Activated CD4-positive, alpha-beta T cell treated with anti-CD3 and anti-CD28 coated beads, Interleukin-10, Interleukin-2, amounts not matched to agents 100 ng/mL and 50 ng/mL, durations not matched to agents 16 hours and 8 hours (primary cell): ENCODE data around the gene OR10V1.

Experiments used
- DNase-seq: peaks from one replicate; pipeline ENCODE4 v3.0.0-alpha.2; 2020

The OR10V1 gene, protein sequence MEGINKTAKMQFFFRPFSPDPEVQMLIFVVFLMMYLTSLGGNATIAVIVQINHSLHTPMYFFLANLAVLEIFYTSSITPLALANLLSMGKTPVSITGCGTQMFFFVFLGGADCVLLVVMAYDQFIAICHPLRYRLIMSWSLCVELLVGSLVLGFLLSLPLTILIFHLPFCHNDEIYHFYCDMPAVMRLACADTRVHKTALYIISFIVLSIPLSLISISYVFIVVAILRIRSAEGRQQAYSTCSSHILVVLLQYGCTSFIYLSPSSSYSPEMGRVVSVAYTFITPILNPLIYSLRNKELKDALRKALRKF

DNA sequence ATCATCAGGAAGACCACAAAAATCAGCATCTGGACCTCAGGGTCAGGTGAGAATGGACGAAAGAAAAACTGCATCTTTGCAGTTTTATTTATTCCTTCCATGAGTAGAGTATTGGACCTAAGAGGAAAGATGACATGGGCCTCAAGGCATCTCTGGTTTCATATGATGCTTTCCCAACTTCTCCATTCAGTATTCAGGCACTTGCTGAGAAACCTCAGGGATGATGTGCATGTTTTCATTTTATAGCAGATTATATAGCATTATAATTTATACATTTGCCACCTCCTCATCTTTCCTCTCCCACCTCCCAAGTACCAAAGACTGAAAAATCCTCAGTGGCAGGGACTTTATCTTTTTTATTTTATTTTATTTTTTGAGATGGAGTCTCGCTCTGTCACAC, at the start of gene OR10V1:
Gene OR10V1, minus strand, starts transcription at position 101 of the 400 bp plus-strand sequence. Its CDS starts 0 bp downstream, at position 101.
- DNase-seq, result no peak

DNA sequence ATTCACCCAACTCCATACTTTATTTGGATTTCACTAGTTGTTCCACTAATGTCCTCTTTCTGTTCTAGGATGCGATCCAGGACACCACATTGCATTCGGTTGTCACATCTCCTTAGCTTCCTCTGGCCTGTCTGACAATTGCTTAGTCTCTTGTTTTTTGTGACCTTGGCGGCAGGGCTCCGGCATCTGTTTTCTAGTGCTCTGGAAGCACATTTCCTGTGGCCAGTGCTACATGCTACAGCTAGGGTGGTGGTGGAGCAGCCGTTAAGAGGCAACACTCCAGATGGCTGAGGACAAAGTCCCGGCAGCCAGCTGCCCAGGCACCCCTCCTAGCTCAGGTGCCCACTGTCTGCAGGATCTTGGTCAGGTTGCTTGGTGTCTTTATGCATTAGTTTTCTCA, 48.3 kb upstream of the OR10V1 start:
- DNase-seq, result no peak

DNA sequence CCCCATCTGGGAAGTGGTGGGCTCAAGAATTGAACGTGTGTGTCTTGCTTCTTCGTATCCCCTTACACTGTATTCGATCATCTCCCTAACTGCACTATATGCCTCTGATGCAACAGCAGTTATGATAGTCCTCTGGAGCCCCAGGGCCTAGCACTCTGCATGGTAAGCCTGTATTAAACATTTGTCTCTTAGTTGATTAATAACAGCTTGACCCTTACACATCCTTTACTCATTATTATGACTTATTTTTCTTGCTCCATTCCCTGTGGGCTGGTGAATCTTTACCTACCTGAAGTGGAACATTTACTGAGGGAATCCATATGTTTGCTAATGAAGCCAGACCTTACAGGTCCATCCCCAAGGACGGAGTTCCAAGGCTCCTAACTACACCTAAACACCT, 47.1 kb upstream of the OR10V1 start:
- no peak for DNase-seq

DNA sequence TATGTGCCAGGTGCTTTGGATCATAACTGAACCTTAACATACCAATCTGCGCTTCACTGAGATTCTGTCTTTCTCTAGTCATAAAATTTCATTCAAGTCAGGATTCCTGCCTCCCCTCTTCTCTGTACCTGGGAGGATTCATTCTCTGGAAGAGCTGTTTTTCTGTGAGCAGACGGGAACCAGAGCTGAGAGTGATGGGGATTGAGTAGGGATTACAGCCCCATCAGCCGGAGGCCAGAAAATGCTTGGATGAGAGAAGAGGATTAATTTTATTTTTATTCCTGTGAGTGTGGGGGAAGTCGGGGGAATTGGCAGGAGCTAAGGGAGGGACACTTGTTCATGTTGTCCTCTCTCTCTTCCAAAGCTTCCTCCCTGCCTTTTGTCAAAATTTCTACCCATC, 46.3 kb upstream of the OR10V1 start:
- no peak for DNase-seq

DNA sequence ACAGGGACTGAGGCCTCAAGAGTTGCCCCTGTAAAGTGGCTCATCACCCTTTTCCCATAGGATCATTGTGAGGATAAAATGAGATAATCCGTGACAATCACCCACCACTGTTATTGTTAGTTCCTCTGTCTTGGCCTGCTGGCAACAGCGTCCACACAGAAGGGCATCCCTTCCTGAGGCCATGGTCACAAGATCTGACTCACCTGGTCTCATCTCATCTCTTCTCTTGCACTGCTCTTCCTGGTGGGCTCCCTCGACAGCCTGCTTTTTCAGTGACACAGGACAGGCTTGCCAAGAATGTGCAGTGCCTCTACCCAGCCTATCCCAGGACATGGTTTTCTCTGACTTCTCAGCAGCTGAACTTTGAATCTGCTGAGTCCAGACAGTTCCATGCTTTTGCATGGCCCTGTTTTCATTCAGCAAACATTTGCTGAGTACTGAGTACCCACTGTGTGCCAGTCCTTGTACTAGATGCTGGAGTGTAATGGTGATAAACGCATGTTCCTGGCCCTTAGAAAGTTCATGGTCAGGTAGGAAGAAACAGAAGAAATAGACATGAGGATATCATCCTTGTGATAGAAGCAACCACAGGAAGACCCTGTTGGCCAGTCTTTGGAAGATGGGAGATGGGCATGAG, 44.9 kb upstream of the OR10V1 start:
- DNase-seq, result no peak

DNA sequence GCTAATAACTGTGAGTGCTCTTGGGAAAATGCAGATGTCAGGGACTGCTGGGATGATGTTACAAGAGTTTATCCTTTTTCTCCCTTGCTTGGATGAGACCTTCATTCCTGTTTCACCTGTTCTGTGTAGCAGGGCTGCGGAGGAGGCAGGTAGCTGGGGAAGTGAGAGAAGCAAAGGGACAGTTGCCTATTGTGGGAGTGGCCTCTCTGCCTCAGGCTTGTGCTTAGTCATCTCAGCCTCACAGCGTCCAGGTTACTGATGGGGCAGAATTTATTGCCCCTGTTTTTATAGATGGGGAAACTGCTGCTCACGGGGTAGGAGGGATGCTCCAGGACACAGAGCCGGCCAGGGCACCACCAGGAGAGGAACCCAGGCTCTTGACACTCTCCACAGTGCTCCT, 43.2 kb upstream of the OR10V1 start:
- no peak for DNase-seq

DNA sequence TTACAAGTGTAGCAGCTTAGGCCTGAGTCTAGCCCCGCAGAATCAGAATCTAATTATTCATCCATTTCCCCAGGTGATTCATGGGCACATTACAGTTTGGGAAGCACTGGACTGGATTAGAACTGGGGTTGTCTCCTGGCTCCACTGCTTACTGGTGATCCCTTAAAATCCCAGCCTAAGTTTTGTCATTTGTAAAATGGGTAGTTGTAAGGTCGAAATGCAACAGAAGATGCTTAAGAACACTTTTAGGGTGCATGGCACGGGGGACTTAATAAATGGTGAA, 42.9 kb upstream of the OR10V1 start:
- no peak for DNase-seq

DNA sequence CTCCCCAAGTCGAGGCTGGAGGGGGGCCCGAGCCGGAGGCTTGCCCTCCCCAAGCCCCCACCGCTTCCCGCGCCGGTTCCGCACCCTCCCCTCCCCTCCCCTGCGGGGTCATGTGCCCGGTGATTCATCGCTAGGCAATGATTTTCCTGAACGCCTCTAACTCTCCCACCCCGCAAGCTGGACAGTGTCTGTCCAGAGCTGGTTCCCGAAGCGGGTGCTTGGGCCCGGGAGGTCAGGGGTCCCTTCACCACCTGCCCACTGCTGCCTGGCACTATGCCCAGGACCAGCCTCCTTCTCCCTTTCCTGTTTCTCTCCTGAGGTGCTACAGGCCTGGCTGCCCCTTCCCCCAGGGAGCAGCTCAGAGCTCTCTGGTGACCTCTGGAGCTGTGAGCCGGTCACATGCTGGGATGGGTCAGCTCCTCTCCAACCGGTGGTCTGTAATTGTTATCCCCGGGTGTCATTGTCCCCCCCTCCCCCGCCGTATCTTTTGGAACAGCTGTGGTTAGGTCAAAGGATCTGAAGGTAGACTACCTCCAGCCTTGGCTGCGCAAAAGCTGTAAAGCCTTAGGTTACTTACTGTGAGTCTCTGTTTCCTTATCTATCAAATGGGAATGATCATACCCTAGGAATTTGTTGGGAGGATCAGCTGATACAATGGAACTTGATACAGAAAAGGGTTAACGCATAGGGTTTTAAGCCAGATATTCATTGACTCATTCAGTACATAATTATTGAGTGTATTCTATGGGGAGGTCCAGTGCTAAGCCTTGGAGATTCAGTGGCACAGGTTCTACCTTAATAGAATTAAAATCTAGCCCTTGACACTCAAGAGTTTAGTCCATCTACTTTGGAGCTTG, 42.3 kb upstream of the OR10V1 start:
- DNase-seq, result no peak

DNA sequence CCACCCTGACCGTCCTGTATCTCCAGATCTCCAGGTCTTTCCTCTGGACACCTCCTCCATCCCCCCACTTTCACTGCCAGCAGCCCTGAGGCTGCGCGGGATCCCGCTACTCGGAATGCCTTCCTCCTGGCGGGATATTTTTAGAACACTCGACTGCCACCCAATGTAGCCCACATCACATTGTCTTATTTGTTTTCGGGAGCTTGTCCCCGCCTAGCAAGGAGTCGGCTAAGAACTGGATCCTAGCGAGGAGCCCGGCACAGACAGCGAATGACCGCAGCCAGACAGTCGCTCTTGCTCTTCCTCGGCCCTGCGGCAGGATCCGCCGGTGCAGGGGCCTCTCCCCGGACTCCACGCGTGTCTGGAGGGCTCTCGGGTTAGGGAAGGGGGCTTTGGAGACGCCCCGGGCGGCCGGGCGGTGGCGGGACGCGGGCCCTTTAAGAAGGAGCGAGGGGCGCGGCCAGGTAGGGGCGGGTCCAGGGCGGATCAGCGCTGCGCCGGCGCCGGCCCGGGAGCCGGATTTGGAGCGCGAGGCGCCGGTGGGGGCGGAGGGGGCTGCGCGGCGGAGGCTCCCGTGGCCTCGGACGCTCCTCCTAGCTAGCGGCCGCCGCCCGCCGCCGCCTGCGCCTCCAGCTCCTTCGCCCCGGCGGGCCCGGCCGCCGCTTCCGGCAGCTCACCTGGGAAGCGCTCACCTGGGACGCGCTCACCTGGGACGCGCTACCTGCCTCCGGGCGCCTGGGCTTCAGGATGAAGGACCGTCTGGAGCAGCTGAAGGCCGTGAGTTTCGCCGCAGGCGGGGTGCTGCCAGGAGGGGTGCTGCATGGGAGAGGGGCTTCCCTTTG, 41.4 kb upstream of the OR10V1 start, which contains the start of gene STX3:
Gene STX3, plus strand, starts transcription at position 518 of the 842 bp plus-strand sequence. Its CDS starts 230 bp downstream, at position 748.
- DNase-seq, result peak; percentile 61

DNA sequence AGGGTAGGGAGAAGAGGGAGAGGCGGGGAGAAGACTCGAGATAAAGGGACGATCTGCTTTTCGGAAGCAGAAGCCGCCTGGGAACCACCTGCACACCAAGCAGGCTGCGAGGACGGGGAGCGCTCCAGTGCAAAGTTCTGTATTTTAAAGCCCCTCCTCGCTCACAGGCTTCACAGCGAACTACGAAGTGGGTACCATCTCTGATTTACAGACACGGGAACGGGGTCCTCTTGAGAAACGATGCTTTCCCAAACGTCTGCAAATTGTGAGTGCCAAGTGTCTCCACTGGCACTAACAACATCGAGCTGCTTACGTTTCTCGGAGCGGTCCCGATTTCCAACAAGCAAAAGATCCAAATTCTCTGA, 40.8 kb upstream of the OR10V1 start:
- no peak for DNase-seq

DNA sequence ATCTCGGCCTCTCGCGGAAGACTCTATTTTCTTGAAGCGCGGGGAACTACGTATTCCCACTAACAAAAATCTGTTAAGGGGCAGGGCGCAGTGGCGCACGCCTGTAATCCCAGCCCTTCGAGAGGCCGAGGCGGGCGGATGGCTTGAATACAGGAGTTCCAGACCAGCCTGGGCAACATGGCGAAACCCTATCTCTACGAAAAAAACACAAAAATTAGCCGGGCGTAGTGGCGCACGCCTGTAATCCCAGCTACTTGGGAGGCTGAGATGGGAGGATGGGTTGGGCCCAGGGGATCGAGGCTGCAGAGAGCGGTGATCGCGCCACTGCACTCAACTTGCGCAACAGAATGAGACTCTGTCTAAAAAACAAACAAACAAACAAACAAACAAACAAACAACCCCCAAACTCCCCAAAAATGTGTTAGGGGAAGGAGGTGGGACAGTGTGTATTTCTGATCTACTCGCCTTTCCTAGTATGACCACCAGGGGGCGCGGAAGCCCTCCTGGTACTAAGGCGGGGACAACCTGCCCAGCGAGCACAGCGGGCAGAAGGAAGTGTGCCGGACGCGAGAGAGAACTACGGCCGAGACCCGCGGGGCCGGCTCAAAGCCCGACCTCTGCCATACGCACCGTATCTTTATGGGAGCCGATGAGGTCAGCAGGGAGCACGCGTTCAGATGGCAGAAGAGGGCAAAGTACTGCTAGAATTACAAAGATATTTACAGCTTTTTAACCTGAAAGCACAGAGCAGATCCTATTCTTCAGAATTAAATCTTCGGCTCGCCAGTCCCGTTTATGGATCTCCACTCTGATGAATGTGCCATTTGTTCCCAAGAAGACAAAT, 40.2 kb upstream of the OR10V1 start:
- peak; percentile 89 for DNase-seq

DNA sequence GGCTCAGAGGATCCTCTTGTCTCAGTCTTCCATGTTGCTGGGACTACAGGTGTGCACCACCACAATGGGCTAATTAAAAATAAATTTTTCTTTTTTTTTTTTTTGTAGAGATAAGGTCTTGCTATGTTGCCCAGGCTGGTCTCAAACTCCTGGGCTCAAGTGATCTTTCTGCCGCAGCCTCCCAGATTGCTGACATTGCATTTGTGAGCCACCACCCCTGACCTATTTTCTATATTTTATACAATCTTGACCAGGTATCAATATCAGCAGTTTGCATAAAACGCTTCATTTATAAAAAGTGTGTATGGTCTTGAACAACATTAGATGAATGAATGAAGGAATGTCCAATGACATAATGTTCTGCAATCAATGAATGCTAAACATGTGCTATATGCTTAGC, 32.5 kb upstream of the OR10V1 start:
- no peak for DNase-seq

DNA sequence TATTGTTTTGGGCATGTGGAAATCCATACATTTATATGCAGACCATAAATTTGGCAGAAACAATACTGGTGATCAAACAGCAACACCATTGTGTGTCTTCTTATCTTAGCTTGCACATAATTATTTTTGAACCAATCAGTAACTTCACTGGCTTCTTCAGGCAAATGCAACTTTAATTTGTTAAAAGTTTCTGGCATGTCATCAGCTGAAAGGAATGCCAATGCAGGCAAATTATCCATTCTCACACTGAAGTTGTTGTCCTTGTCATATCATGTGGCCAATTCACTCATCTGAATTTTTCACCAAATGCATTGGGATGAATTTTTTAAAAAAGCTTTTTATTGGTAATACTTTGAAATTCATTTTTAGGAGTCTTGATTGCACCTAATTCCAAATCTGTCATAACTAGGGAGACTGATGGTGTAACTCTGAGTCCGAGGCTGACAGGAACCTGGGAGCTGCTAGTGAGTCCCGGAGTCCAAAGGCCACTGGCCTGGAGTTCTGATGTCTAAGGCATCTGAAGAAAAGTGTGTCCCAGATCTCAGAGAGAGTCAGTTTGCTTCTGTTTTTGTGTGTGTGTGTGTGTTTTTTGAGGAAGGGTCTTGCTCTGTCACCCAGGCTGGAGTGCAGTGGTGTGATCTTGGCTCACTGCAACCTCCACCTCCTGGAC, 17.4 kb upstream of the OR10V1 start:
- DNase-seq, result no peak

DNA sequence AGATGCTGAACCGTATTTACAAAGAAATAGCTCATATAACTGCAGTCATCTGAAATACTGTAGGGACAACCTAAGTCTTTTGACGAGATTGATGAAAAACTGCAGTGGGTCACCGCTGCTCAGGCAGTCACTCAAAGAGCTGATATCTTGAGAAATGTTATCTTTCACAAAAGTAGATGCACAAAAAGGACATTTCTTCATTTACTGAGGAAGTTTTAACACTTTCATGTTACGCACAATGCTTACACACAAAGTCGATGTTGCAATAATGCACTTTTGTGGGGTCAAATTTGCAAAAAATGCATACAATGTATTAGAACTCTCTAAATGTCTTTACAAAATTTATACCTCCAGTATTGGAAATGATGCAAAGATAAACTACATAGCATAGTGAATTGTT, 16.2 kb upstream of the OR10V1 start:
- DNase-seq, result no peak

DNA sequence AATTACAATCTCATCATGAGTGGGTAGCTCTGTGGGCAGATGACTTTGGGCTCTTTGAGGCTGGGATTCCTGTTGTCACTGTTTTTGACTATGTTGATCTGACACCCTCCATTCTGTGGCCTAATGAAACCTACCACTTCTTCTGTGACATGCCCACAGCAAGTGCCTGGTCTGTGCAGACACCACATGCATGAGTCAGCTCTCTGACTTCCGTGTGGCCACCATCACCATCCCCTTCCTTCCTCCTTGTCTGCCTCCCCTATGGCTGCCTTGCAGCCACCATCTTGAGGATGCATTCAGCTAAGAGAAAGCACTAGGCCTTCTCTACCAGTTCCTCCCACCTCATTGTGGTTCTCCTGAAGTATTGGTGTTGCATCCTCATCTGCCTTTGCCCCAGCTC, 15.3 kb upstream of the OR10V1 start:
- DNase-seq, result peak; percentile 45

DNA sequence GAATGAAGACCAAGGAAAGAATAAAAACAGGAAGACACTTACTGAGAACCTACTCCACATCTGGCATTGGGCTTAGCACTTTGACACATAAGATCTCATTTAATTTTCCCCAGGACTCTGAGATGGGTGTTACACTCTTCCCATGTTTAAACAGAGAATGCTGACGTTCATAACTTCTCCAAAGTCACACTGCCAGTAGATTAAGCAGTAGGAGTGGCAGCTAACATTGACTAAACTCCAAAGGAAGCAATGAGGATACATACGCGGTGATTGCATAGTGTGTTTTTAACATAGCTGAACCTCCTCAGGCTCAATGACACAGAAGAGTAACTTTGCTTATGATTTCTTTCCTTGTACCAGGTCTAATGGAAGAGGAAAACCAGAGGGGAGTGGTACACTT, 14.5 kb upstream of the OR10V1 start:
- no peak for DNase-seq

DNA sequence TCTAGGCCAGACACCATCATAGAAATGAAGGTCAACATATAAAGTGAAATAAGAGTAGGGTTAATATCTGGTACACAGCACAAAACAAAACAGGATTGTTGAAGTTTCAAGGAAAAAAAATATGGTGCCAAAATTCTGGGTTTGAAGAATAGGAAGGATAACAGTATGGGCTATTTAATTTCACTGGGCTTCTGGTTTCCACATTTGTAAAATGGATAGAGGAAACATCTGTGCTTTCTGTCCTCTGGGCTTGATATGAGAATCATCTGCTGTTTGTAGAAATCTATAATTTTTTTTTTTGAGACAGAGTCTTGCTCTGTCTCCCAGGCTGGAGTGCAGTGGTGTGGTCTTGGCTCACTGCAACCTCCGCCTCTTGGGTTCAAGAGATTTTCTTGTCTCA, 13.8 kb upstream of the OR10V1 start:
- no peak for DNase-seq

DNA sequence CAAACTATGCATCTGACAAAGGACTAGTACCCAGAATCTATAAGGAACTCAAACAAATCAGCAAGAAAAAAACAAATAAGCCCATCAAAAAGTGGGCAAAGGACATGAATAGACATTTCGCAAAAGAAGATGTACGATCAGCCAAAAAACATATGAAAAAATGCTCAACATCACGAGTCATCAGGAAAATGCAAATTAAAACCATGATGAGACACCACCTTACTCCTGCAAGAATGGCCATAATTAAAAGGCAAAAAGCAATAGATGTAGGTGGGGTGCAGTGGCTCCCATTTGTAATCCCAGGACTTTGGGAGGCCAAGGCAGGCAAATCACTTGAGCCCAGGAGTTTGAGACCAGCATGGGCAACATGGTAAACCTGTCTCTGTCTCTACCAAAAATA, 10.4 kb upstream of the OR10V1 start:
- no peak for DNase-seq

DNA sequence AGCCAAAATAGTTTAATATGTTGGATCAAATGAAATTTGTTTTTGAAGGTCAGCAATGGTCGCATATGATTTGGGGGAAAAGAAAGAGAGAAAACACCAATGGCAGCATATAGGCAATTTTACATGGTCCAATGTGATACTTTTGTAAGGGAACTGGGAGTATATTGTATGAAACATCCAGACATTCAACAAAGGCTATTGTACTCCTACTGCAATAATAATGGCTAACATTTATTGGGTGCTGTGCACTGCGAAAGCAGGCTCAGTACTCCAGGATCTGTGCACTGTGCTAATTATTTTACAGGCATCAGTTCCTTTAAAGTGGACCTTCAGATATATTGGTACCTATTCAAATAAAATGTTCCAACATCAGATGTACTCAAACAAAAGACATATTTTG, 5.9 kb upstream of the OR10V1 start:
- no peak for DNase-seq

DNA sequence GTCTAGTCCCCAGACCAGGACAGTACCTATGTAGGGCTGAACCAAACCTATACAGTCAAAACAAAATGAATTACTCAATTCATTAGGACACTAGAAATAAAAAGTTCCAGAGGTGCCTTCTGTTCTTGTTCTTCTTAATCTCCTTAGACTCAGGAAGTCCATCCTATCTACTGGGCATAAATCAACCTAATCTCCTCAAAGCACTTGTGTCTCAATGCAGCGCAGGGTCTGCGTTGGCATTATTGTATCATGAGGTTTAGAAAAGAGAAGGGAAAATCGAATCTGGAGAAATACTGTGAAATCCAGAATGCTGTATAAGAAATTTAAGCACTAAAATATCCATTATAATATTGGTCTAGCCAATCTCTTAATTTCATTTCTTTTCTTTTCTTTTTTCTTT, 2.4 kb upstream of the OR10V1 start:
- no peak for DNase-seq

DNA sequence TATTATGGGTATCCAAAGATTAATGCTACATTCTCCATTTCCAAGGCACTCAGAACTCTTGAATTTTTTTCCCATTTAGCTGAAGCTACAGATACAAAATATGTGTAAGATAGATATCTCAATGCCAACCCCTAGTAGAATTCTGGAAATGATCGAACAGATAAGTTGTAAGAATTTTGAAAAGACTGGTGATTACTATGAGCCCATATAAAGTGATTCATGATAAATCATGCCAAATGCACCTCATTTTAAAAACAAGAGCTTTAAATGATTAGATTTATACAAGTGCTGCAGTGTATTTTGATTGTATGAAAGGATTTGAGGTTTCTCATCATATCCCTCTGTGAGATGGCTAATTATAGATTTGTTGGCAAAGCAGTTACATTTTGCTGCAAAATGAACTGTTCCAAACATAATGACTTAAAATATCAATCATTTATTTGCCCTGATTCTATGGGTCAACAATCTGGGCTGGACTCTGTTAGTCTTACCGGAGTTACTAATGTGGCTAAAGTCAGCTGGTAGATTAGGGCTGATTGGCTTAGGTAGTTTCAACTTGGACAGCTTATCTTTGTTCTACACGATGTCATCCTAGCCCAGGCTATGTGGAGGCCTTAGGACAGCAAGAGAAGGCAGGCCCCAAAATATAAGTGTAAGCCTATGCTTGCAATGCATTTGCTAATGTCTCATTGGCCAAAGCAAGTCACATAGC, 3.4 kb downstream of the OR10V1 start:
- DNase-seq, result no peak
